Progenitor cell of endocrine pancreas (in vitro differentiated cells): ENCODE results near the gene SOHLH1. TPM values are rescaled to one million over a fixed set of nuclear protein-coding genes. Genes with fewer than 3 reads are reported as not detected.

Experiments
- DNase-seq: peaks from one replicate; pipeline ENCODE4 v3.0.0; 2021; ENCODE audit warnings: low spot score; ENCODE audit not compliant: unreplicated experiment
- H3K27ac Mint-ChIP-seq: 2 replicates; pipeline ENCODE4 v1.8.0; 2021; ENCODE audit warnings: mild to moderate bottlenecking, moderate library complexity, mixed read lengths
- H3K27me3 Mint-ChIP-seq: 2 replicates; pipeline ENCODE4 v1.8.0; 2021; ENCODE audit warnings: mixed read lengths
- H3K36me3 Mint-ChIP-seq: 2 replicates; pipeline ENCODE4 v1.8.0; 2022; ENCODE audit warnings: mixed read lengths; ENCODE audit not compliant: insufficient read depth
- H3K4me1 Mint-ChIP-seq: 2 replicates; pipeline ENCODE4 v1.8.0; 2021; ENCODE audit warnings: low read depth, mixed read lengths
- H3K4me3 Mint-ChIP-seq: 2 replicates; pipeline ENCODE4 v1.8.0; 2021; ENCODE audit warnings: low read depth, mild to moderate bottlenecking, moderate library complexity, mixed read lengths
- H3K9me3 Mint-ChIP-seq: 2 replicates; pipeline ENCODE4 v1.8.0; 2021; ENCODE audit warnings: low read depth, mixed read lengths
- CTCF ChIP-seq: fragments of 200-600 bp; sonication (generic); IDR thresholded peaks from one replicate; pipeline ENCODE4 v1.5.0; 2021; ENCODE audit warnings: antibody characterized with exemption, mild to moderate bottlenecking; ENCODE audit not compliant: unreplicated experiment
- total RNA-seq: library from RNA; stranded (reverse); gene quantifications from 2 replicates; pipeline ENCODE4 v1.2.1, GENCODE V29; 2021

The SOHLH1 gene
- total RNA-seq, 1 donor from 2014 or later: not detected

- no peaks in the 10 kb centered on the region for H3K9me3 Mint-ChIP-seq
- no peak overlapping the region for H3K27ac Mint-ChIP-seq
- no peaks in the 10 kb centered on the region for H3K4me1 Mint-ChIP-seq
- peaks cover 12% of the 10 kb centered on the region for H3K27me3 Mint-ChIP-seq
- DNase-seq: no peak
- no peak overlapping the region for H3K4me3 Mint-ChIP-seq
- H3K36me3 Mint-ChIP-seq: no peaks in the 10 kb centered on the region
- TF ChIP-seq CTCF: no peak
Observed at GRCh38 chr9:135739271-135740220, 40.3 kb upstream of the SOHLH1 start.

- no peak for DNase-seq
- no peak for TF ChIP-seq CTCF
- Mint-ChIP-seq H3K9me3 (no peaks in the 10 kb centered on the region), H3K27ac (no peak overlapping the region), H3K27me3 (peaks cover 18% of the 10 kb centered on the region), H3K4me1 (no peaks in the 10 kb centered on the region), H3K4me3 (no peak overlapping the region), H3K36me3 (no peaks in the 10 kb centered on the region)
Observed at GRCh38 chr9:135737840-135738521, 38.7 kb upstream of the SOHLH1 start.

GRCh38 chr9:135736979-135737839 lies 37.9 kb upstream of the SOHLH1 start:
- H3K4me1 Mint-ChIP-seq: no peaks in the 10 kb centered on the region
- no peak overlapping the region for H3K4me3 Mint-ChIP-seq
- DNase-seq: no peak
- no peak overlapping the region for H3K27ac Mint-ChIP-seq
- peaks cover 23% of the 10 kb centered on the region for H3K27me3 Mint-ChIP-seq
- TF ChIP-seq CTCF: no peak
- H3K36me3 Mint-ChIP-seq: no peaks in the 10 kb centered on the region
- peaks cover 3% of the 10 kb centered on the region for H3K9me3 Mint-ChIP-seq

- peaks cover 23% of the 10 kb centered on the region for H3K27me3 Mint-ChIP-seq
- DNase-seq: no peak
- no peak overlapping the region for H3K27ac Mint-ChIP-seq
- no peaks in the 10 kb centered on the region for H3K4me1 Mint-ChIP-seq
- H3K9me3 Mint-ChIP-seq: peaks cover 6% of the 10 kb centered on the region
- TF ChIP-seq CTCF: no peak
- H3K36me3 Mint-ChIP-seq: no peaks in the 10 kb centered on the region
- H3K4me3 Mint-ChIP-seq: no peak overlapping the region
Observed at GRCh38 chr9:135736272-135736978, 37.1 kb upstream of the SOHLH1 start.
